A204.1 (cell line): ENCODE results near the gene HIF1A.
"Not testable (repeated sequence)": the region's sequence is repeated elsewhere in the genome, so short reads cannot be mapped to it uniquely, and the experiment has no call there.

Source experiments
- FAIRE-seq: peaks from 2 replicates; lab custom pipeline; 2012; peaks lifted over from hg19 to GRCh38; lab: Jason Lieb, UNC

Gene HIF1A

GRCh38 chr14:61708693-61709092 lies 13.4 kb downstream of the HIF1A start:
- FAIRE-seq, result not testable (repeated sequence)

- no peak for FAIRE-seq
Observed at GRCh38 chr14:61710853-61711817, 15.8 kb downstream of the HIF1A start.

- FAIRE-seq, result no peak
Observed at GRCh38 chr14:61712137-61712536, 16.8 kb downstream of the HIF1A start.

- FAIRE-seq, result no peak
Observed at GRCh38 chr14:61713724-61714437, 18.6 kb downstream of the HIF1A start.

- no peak for FAIRE-seq
Observed at GRCh38 chr14:61716956-61717355, 21.6 kb downstream of the HIF1A start.

GRCh38 chr14:61718039-61718438 lies 22.7 kb downstream of the HIF1A start:
- no peak for FAIRE-seq

GRCh38 chr14:61719344-61720293 lies 24.3 kb downstream of the HIF1A start:
- FAIRE-seq, result no peak

- FAIRE-seq, result no peak
Observed at GRCh38 chr14:61720294-61720661, 25.0 kb downstream of the HIF1A start.

- FAIRE-seq, result no peak
Observed at GRCh38 chr14:61720741-61721140, 25.4 kb downstream of the HIF1A start.

- no peak for FAIRE-seq
Observed at GRCh38 chr14:61724133-61724532, 28.8 kb downstream of the HIF1A start.

GRCh38 chr14:61726778-61727658 lies 31.7 kb downstream of the HIF1A start:
- FAIRE-seq, result no peak

- FAIRE-seq, result peak; percentile 93
Observed at GRCh38 chr14:61730756-61731373, 35.6 kb downstream of the HIF1A start.

- no peak for FAIRE-seq
Observed at GRCh38 chr14:61733972-61734371, 38.7 kb downstream of the HIF1A start.

GRCh38 chr14:61736751-61737150 lies 41.4 kb downstream of the HIF1A start:
- no peak for FAIRE-seq

GRCh38 chr14:61737915-61738314 lies 42.6 kb downstream of the HIF1A start:
- no peak for FAIRE-seq

GRCh38 chr14:61739133-61739532 lies 43.8 kb downstream of the HIF1A start:
- no peak for FAIRE-seq

GRCh38 chr14:61742371-61742770 lies 47.1 kb downstream of the HIF1A start:
- FAIRE-seq, result no peak

GRCh38 chr14:61744238-61744637 lies 48.9 kb downstream of the HIF1A start:
- no peak for FAIRE-seq

GRCh38 chr14:61746346-61746745 lies 51.0 kb downstream of the HIF1A start:
- FAIRE-seq, result not testable (repeated sequence)

- no peak for FAIRE-seq
Observed at GRCh38 chr14:61746881-61747280, 51.6 kb downstream of the HIF1A start.

GRCh38 chr14:61747342-61747741 lies 52.0 kb downstream of the HIF1A start:
- FAIRE-seq, result no peak
